Renal cortical epithelial cell (primary cell): ENCODE results near the gene MASP2. TPM values are rescaled to one million over a fixed set of nuclear protein-coding genes. Genes with fewer than 3 reads are reported as not detected.
"Not testable (repeated sequence)": the region's sequence is repeated elsewhere in the genome, so short reads cannot be mapped to it uniquely, and the experiment has no call there.

ENCODE experiments used
- DNase-seq: peaks from one replicate; pipeline ENCODE4 v3.0.0-alpha.2; 2011; ENCODE audit warnings: low read depth
- total RNA-seq: library from RNA; depleted of rRNA; stranded (reverse); fragments of >200 nt; gene quantifications from 2 replicates; pipeline ENCODE4 v1.2.3, GENCODE V29; 2014

Gene MASP2
- total RNA-seq, 1 donor from 2014 or later, result not detected

GRCh38 chr1:11058595-11059154 is 11.6 kb upstream of the MASP2 start:
- DNase-seq, result no peak

- no peak for DNase-seq
Observed at GRCh38 chr1:11058026-11058425, 11.0 kb upstream of the MASP2 start.

- DNase-seq, result no peak
Observed at GRCh38 chr1:11057477-11057876, 10.4 kb upstream of the MASP2 start.

- no peak for DNase-seq
Observed at GRCh38 chr1:11056504-11056903, 9.5 kb upstream of the MASP2 start.

GRCh38 chr1:11055676-11056075 is 8.6 kb upstream of the MASP2 start:
- DNase-seq, result no peak

GRCh38 chr1:11054666-11055065 is 7.6 kb upstream of the MASP2 start:
- no peak for DNase-seq

GRCh38 chr1:11054181-11054580 is 7.1 kb upstream of the MASP2 start:
- DNase-seq, result no peak

GRCh38 chr1:11053758-11054137 is 6.7 kb upstream of the MASP2 start:
- no peak for DNase-seq

GRCh38 chr1:11052839-11053757 is 6.1 kb upstream of the MASP2 start:
- DNase-seq, result no peak

- DNase-seq, result no peak
Observed at GRCh38 chr1:11051781-11052511, 4.9 kb upstream of the MASP2 start.

GRCh38 chr1:11051121-11051520 is 4.1 kb upstream of the MASP2 start:
- not testable (repeated sequence) for DNase-seq

- DNase-seq, result no peak
Observed at GRCh38 chr1:11046270-11046566, 821 bp downstream of the MASP2 start.

GRCh38 chr1:11045428-11046269 is 1.4 kb downstream of the MASP2 start:
- DNase-seq, result no peak

- no peak for DNase-seq
Observed at GRCh38 chr1:11044849-11045427, 2.1 kb downstream of the MASP2 start.

- no peak for DNase-seq
Observed at GRCh38 chr1:11044086-11044848, 2.8 kb downstream of the MASP2 start.

GRCh38 chr1:11042995-11043874 is 3.8 kb downstream of the MASP2 start:
- DNase-seq, result no peak

GRCh38 chr1:11042065-11042464 is 5.0 kb downstream of the MASP2 start:
- no peak for DNase-seq

GRCh38 chr1:11041048-11041447 is 6.0 kb downstream of the MASP2 start:
- DNase-seq, result no peak

- DNase-seq, result not testable (repeated sequence)
Observed at GRCh38 chr1:11040105-11040429, 7.0 kb downstream of the MASP2 start.
